Measurements from ENCODE around the gene PTPRD. TPM values are rescaled to one million over a fixed set of nuclear protein-coding genes. Genes with fewer than 3 reads are reported as not detected.

Gene PTPRD
- 10 to 100 TPM in 1 of 4 donors, 1 to 10 TPM in 2, under 1 TPM in 1; 0.78 to 11.7 (median 1.6) TPM for total RNA-seq

DNA sequence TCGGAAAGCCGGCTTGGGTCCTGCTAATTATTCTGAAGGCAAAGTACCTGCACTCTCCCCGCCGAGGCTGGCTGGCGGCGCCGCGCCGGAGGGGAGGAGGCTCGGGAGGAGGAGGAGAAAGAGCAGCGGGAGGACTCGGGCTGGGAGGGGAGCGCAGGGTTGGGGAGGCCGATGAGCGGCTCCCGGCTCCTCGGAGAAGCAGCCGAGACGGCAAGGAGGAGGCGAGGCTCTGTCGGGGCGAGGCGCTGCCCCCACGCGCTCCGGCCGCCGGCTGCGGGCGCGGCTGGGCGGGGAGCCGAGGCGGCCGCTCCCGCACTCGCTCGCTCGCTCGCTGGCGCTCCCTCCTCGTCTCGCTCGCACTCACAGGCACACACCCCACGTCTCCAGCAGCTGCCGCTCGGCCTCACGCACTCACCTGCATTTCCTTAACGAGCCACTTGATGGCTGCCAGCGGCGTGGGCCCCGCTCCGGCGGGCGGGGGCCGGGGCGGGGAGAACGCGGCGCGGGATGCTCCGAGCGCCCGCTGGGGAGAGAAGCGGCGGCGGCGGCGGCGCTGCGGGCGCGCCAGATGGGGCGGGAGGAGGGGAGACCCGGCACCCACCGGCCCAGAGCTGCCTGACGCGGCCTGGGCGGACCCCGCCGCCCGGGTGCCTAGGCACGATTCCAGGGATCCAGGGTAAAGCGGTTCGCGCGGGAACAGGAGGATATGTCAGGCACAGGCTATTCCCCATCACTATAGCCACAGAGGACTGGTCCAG lies at the start of gene PTPRD:
TSS of gene PTPRD (minus strand) at position 362 of the 758 bp plus-strand sequence.
- peaks cover 14 to 38% (median 31%) of the 10 kb centered on the region in 3 donors for H3K27me3 ChIP-seq
- TF ChIP-seq POLR2A (IDR thresholded peaks at IDR 0.05) (no peak), CTCF (IDR thresholded peaks at IDR 0.05 in 4 of 5, conservative IDR thresholded peaks at IDR 0.05 in 1 of 5) (no peak)
- H3K36me3 ChIP-seq, result no peaks in the 10 kb centered on the region
- in situ Hi-C loops (cut with MboI; ENCODE audit: low sequenced_read_pairs in 4 of 4) (no loop called here), intact Hi-C loops (cut with DNase I; ENCODE audit: low total_unique reads) (no loop called here)
- DNase-seq (no peak), ATAC-seq (no peak)
- H3K27ac ChIP-seq, result no peak within 1 kb of the TSS
- peak within 1 kb of the TSS in 3 of 4 donors; percentile 17 to 49 (median 28) for H3K4me3 ChIP-seq
- H3K9me3 ChIP-seq, result no peaks in the 10 kb centered on the region
- no peaks in the 10 kb centered on the region for H3K4me1 ChIP-seq

DNA sequence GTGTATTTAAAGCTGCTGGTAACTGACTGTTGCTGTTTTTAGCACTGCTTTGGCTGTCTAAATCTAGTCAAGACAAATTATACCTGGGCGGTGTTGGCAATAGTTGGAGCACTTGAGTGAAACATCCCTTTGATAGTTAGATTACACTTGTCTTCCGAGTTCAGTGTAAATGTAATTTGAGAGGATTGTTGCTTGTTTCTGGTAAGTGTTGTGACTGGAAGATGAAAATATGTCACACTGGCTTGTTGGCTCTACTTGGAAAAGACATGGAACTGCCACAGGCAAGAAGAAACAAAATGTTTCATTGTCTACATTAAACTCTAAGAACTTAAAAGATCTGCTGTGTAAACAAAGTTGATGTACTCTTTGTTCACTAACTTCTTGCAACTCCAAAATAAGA lies 49.2 kb upstream of the PTPRD start:
- TF ChIP-seq CTCF (IDR thresholded peaks at IDR 0.05 in 4 of 5, conservative IDR thresholded peaks at IDR 0.05 in 1 of 5) (no peak), POLR2A (IDR thresholded peaks at IDR 0.05) (no peak)
- Histone ChIP-seq H3K27me3 (no peaks in the 10 kb centered on the region), H3K4me3 (no peak overlapping the region), H3K27ac (no peak overlapping the region), H3K4me1 (no peaks in the 10 kb centered on the region), H3K9me3 (no peaks in the 10 kb centered on the region), H3K36me3 (no peaks in the 10 kb centered on the region)
- ATAC-seq (no peak), DNase-seq (no peak)
- in situ Hi-C loops (cut with MboI; ENCODE audit: low sequenced_read_pairs in 4 of 4), result loop anchor here in 1 of 4 donors (25.0 kb wide), 1 partner anchor 150 kb away; no protein-coding TSS in a partner anchor
- intact Hi-C loops (cut with DNase I; ENCODE audit: low total_unique reads), result no loop called here

DNA sequence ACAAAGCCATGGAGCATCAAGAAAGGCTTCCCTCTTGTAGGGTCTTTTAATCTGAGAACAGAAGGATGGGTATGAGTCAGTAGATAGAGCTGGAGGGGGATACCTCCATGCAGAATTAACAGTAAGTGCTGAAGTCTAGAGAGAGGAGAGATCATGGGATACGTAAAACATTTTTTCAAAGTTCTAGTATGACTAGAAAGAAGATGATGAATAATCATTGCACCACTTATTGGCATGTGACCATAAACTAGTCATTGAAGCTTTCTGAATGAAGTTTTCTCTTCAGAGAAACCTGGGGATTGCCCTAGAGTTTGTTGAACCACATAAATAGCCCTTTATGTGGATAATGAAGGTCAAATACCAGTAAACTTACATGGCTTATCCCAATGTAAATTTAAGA lies 48.6 kb upstream of the PTPRD start:
- no peak overlapping the region for H3K4me3 ChIP-seq
- no peaks in the 10 kb centered on the region for H3K27me3 ChIP-seq
- H3K4me1 ChIP-seq, result no peaks in the 10 kb centered on the region
- intact Hi-C loops (cut with DNase I; ENCODE audit: low total_unique reads) (no loop called here), in situ Hi-C loops (cut with MboI; ENCODE audit: low sequenced_read_pairs in 4 of 4) (loop anchor here in 1 of 4 donors (25.0 kb wide), 1 partner anchor 151 kb away; no protein-coding TSS in a partner anchor)
- ATAC-seq (no peak), DNase-seq (no peak)
- TF ChIP-seq CTCF (IDR thresholded peaks at IDR 0.05 in 4 of 5, conservative IDR thresholded peaks at IDR 0.05 in 1 of 5), result no peak
- TF ChIP-seq POLR2A (IDR thresholded peaks at IDR 0.05), result no peak
- H3K9me3 ChIP-seq, result no peaks in the 10 kb centered on the region
- H3K36me3 ChIP-seq, result no peaks in the 10 kb centered on the region
- H3K27ac ChIP-seq, result no peak overlapping the region

DNA sequence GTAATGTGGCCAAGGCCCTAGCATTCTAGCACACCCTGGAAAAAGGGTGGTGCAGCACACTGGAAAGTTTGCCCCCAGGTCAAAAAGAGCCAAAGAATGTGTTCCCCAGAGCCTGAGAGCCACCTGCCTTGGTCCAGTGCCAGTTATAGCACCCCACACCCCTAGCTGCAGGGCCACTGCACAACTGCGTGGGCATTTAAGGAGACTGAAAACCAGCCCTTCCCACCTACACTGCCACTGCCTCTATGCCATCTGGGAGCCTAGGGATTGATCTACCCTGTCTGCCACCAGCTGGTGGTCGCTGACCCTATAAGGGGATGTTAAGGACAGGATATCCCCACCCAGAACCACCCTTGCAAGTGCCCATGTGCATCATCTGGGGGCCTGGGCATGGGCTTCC lies 38.2 kb upstream of the PTPRD start:
- ATAC-seq, result no peak
- Histone ChIP-seq H3K27ac (no peak overlapping the region), H3K4me3 (no peak overlapping the region), H3K9me3 (no peaks in the 10 kb centered on the region), H3K36me3 (no peaks in the 10 kb centered on the region), H3K27me3 (no peaks in the 10 kb centered on the region), H3K4me1 (no peaks in the 10 kb centered on the region)
- in situ Hi-C loops (cut with MboI; ENCODE audit: low sequenced_read_pairs in 4 of 4), result loop anchor here in 1 of 4 donors (25.0 kb wide), 1 partner anchor 161 kb away; no protein-coding TSS in a partner anchor
- intact Hi-C loops (cut with DNase I; ENCODE audit: low total_unique reads), result no loop called here
- no peak for DNase-seq
- TF ChIP-seq POLR2A (IDR thresholded peaks at IDR 0.05) (no peak), CTCF (IDR thresholded peaks at IDR 0.05 in 4 of 5, conservative IDR thresholded peaks at IDR 0.05 in 1 of 5) (no peak)
